Measurements from ENCODE around the gene MTX1. TPM values are rescaled to one million over a fixed set of nuclear protein-coding genes. Genes with fewer than 3 reads are reported as not detected.
A peak's percentile ranks its signal among the peaks of the same experiment; 100 is the strongest.

MTX1 gene
- total and polyA plus RNA-seq, 9 of the 15 experiments (the other 6 are each of a cell fraction or from before 2014, with no cell fraction given), result 29.1 to 98.4 (median 66.9) TPM

DNA sequence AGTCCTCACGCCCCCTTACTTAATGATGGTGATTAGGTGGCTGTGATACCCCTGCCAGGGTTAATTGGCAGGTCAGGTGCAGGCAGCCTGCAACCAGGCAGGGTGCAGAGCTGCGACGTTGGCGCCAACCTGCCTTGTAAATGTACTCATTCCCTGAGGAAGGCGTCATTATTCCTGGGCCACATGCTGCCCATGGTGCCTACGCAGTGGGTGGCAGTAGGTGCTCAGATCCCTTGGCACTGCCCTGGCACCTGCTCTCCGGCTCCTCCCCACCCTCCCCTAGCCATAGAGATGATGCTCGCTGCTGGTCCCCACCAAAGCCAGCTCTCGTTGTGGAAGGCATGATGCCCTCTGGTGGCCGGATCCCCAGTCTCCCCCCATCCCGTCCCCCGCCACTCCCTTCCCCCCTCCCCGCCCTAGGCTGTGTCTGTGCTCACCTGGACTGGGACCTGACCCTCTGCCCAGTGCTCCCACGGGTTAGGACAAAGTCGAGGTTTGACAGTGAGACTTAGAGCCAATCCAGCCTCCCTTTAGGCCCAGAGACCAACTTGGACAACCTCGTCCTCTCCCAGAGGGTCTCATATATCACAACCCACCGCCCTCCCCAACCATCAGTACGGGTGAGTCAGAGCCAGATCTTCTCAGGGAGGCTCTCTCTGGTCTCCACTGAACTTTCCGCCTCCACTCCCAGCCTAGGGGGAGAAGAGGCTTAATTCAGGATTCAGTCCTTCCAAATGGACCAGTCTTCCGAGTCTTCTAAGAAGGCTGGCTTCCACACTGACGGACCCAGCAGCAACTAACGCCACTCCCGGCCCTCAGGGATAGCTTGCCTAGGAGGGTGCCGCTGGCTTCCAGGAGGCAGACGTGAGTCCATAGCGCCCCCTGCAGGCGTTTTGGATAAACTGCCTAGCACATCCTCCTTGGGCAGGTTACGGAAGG, 41.1 kb upstream of the MTX1 start (continued):
- TF ChIP-seq YY1 (IDR thresholded peaks at IDR 0.05; ENCODE audit: borderline replicate concordance in 1 of 3, control insufficient read depth in 1 of 3, extremely low read depth in 1 of 3, insufficient read depth in 3 of 3, insufficient read length in 1 of 3, insufficient replicate concordance in 2 of 3, low read depth in 1 of 3, low read length in 2 of 3) (peak in 2 of 3 experiments; percentile 21 to 35), RAD21 (CRISPR knock-in tag; conservative IDR thresholded peaks at IDR 0.05 in 1 of 2, IDR thresholded peaks at IDR 0.05 in 1 of 2) (peak; percentile 98 to 99), POLR2A (conservative IDR thresholded peaks at IDR 0.05) (no peak), XRCC5 (IDR thresholded peaks at IDR 0.05; ENCODE audit: low read depth, low read length) (peak; percentile 65; the same call in 1 of the 2 replicates), EP300 (IDR thresholded peaks at IDR 0.05; ENCODE audit: low read length) (no peak), JUND (IDR thresholded peaks at IDR 0.05; ENCODE audit: borderline replicate concordance, low read depth, low read length) (peak; percentile 43), JUND (tag; IDR thresholded peaks at IDR 0.05; ENCODE audit: borderline replicate concordance, low read depth, low read length) (peak; percentile 54; the same call in 1 of the 3 replicates), RB1 (IDR thresholded peaks at IDR 0.05; ENCODE audit: low read depth) (peak; percentile 66), KAT2B (IDR thresholded peaks at IDR 0.05; ENCODE audit: low read depth, low read length) (no peak), MYC (IDR thresholded peaks at IDR 0.05; ENCODE audit: low read depth, low read length) (0 out of 2 replicates have a peak, but pooled peaks have one; percentile 41), MYC (CRISPR knock-in tag; IDR thresholded peaks at IDR 0.05; ENCODE audit: borderline replicate concordance, low read depth) (no peak), ARNT (IDR thresholded peaks at IDR 0.05) (0 out of 4 replicates have a peak, but pooled peaks of 1 of the 2 experiments have one; percentile 35), MAFK (IDR thresholded peaks at IDR 0.05; ENCODE audit: low read length) (0 out of 2 replicates have a peak, but pooled peaks have one; percentile 22), TCFL5 (CRISPR knock-in tag; conservative IDR thresholded peaks at IDR 0.05) (no peak), ZNF239 (CRISPR knock-in tag; IDR thresholded peaks at IDR 0.05) (no peak), SRSF7 (optimal IDR thresholded peaks at IDR 0.05; ENCODE audit: low read depth, low read length) (no peak), STAG1 (CRISPR knock-in tag; IDR thresholded peaks at IDR 0.05; ENCODE audit: borderline replicate concordance) (peak; percentile 93), GABPB1 (CRISPR knock-in tag; IDR thresholded peaks at IDR 0.05) (peak; percentile 32; the same call in 1 of the 2 replicates), SP1 (CRISPR knock-in tag; IDR thresholded peaks at IDR 0.05) (peak; percentile 42; the same call in 1 of the 2 replicates), EGR1 (conservative IDR thresholded peaks at IDR 0.05) (no peak)
- TF ChIP-seq, protein P1, sequence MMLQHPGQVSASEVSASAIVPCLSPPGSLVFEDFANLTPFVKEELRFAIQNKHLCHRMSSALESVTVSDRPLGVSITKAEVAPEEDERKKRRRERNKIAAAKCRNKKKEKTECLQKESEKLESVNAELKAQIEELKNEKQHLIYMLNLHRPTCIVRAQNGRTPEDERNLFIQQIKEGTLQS (IDR thresholded peaks at IDR 0.05), result peak; percentile 45; the same call in 1 of the 2 replicates
- TF ChIP-seq, protein P1 (CRISPR knock-in tag; conservative IDR thresholded peaks at IDR 0.05), result no peak
- TF ChIP-seq, protein P2, sequence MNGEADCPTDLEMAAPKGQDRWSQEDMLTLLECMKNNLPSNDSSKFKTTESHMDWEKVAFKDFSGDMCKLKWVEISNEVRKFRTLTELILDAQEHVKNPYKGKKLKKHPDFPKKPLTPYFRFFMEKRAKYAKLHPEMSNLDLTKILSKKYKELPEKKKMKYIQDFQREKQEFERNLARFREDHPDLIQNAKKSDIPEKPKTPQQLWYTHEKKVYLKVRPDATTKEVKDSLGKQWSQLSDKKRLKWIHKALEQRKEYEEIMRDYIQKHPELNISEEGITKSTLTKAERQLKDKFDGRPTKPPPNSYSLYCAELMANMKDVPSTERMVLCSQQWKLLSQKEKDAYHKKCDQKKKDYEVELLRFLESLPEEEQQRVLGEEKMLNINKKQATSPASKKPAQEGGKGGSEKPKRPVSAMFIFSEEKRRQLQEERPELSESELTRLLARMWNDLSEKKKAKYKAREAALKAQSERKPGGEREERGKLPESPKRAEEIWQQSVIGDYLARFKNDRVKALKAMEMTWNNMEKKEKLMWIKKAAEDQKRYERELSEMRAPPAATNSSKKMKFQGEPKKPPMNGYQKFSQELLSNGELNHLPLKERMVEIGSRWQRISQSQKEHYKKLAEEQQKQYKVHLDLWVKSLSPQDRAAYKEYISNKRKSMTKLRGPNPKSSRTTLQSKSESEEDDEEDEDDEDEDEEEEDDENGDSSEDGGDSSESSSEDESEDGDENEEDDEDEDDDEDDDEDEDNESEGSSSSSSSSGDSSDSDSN (IDR thresholded peaks at IDR 0.05; ENCODE audit: borderline replicate concordance in 1 of 2, low read depth in 2 of 2, low read length in 2 of 2), result peak; percentile 75 to 94; a peak in 3 of 4 replicates

Data from K562 (cell line).